Suprapubic skin (tissue), 4 donors: ENCODE measurements around the gene UBAC1. TPM values are rescaled to one million over a fixed set of nuclear protein-coding genes. Genes with fewer than 3 reads are reported as not detected.
A peak's percentile ranks its signal among the peaks of the same experiment; 100 is the strongest.
"Not testable (repeated sequence)": the region's sequence is repeated elsewhere in the genome, so short reads cannot be mapped to it uniquely, and the experiment has no call there.

Source experiments
- DNase-seq, 2 donors: peaks; one replicate each; pipeline ENCODE4 v3.0.0-alpha.2; 2019; ENCODE audit warnings: low spot score in 2 of 2
- H3K27ac ChIP-seq: fragments of 200-600 bp; sonication (generic); one replicate; pipeline ENCODE4 v1.5.1; 2019
- H3K27me3 ChIP-seq: fragments of 200-600 bp; sonication (generic); one replicate; pipeline ENCODE4 v1.5.1; 2019
- H3K36me3 ChIP-seq: fragments of 200-600 bp; sonication (generic); one replicate; pipeline ENCODE4 v1.5.1; 2019
- H3K4me1 ChIP-seq: fragments of 200-600 bp; sonication (generic); one replicate; pipeline ENCODE4 v1.5.1; 2019
- H3K4me3 ChIP-seq: fragments of 200-600 bp; sonication (generic); one replicate; pipeline ENCODE4 v1.5.1; 2019; ENCODE audit warnings: mild to moderate bottlenecking
- H3K9me3 ChIP-seq: fragments of 200-600 bp; sonication (generic); one replicate; pipeline ENCODE4 v1.5.1; 2019
- CTCF ChIP-seq, 2 donors: fragments of 200-600 bp in 1 of 2; fragments of 450-650 bp in 1 of 2; sonication (generic) in 1 of 2; IDR thresholded peaks; one replicate each; pipeline ENCODE4 v1.5.1; 2016 to 2019; ENCODE audit warnings: antibody characterized with exemption in 2 of 2, mild to moderate bottlenecking in 1 of 2, moderate library complexity in 1 of 2
- EP300 ChIP-seq: sonication (generic); formaldehyde crosslinking; IDR thresholded peaks from one replicate; pipeline ENCODE4 v1.6.1; 2017; ENCODE audit warnings: antibody characterized with exemption
- POLR2A ChIP-seq, 2 donors: fragments of 450-650 bp; IDR thresholded peaks; one replicate each; pipeline ENCODE4 v1.6.1; 2017; ENCODE audit warnings: antibody characterized with exemption in 2 of 2, mild to moderate bottlenecking in 2 of 2, moderate library complexity in 2 of 2
- POLR2AphosphoS5 ChIP-seq, 3 donors: sonication (generic); formaldehyde crosslinking; IDR thresholded peaks; one replicate each; pipeline ENCODE4 v1.6.1; 2017; ENCODE audit warnings: antibody characterized with exemption in 3 of 3
- WGBS: methylation state at CpG from one replicate; pipeline ENCODE4 v1.1.5; 2018; 5-methylcytosine and 5-hydroxymethylcytosine counted together
- total RNA-seq, 4 donors: library from RNA; depleted of rRNA; stranded (reverse); fragments of >200 nt; gene quantifications; one replicate each; pipeline ENCODE4 v1.1.0, GENCODE V29; 2016

UBAC1 gene
- total RNA-seq, 4 donors from 2014 or later: 68.2 to 94.5 (median 83.8) TPM

GRCh38 chr9:135893104-135893503 lies 68.1 kb downstream of the UBAC1 start:
- TF ChIP-seq POLR2AphosphoS5 (IDR thresholded peaks at IDR 0.05): no peak
- TF ChIP-seq POLR2A (IDR thresholded peaks at IDR 0.05): no peak
- TF ChIP-seq EP300: no peak
- no peak for TF ChIP-seq CTCF (IDR thresholded peaks at IDR 0.05)
- no peaks in the 10 kb centered on the region for H3K9me3 ChIP-seq
- peaks cover 38% of the 10 kb centered on the region for H3K4me1 ChIP-seq
- H3K4me3 ChIP-seq: no peak overlapping the region
- DNase-seq: no peak
- H3K27ac ChIP-seq: no peak overlapping the region
- no peaks in the 10 kb centered on the region for H3K27me3 ChIP-seq
- 96% methylated on average over 1 of the region's 1 CpG for WGBS
- no peaks in the 10 kb centered on the region for H3K36me3 ChIP-seq

GRCh38 chr9:135892327-135892726 lies 68.8 kb downstream of the UBAC1 start:
- H3K27me3 ChIP-seq, H3K36me3 ChIP-seq, DNase-seq, H3K9me3 ChIP-seq, H3K27ac ChIP-seq, H3K4me3 ChIP-seq: not testable (repeated sequence)
- WGBS: 96% methylated on average over 6 of the region's 6 CpGs
- peaks cover 45% of the 10 kb centered on the region for H3K4me1 ChIP-seq

GRCh38 chr9:135891027-135891631 lies 70.0 kb downstream of the UBAC1 start:
- DNase-seq: no peak
- H3K4me1 ChIP-seq: peaks cover 57% of the 10 kb centered on the region

GRCh38 chr9:135890190-135891026 lies 70.8 kb downstream of the UBAC1 start:
- no peak overlapping the region for H3K4me3 ChIP-seq
- peak in 1 of 2 donors; percentile 73 for DNase-seq
- no peaks in the 10 kb centered on the region for H3K36me3 ChIP-seq
- WGBS: 41% methylated on average over 15 of the region's 18 CpGs
- H3K27me3 ChIP-seq: no peaks in the 10 kb centered on the region
- H3K9me3 ChIP-seq: no peaks in the 10 kb centered on the region
- H3K4me1 ChIP-seq: peaks cover 63% of the 10 kb centered on the region
- H3K27ac ChIP-seq: no peak overlapping the region
- TF ChIP-seq EP300 (no peak), POLR2A (IDR thresholded peaks at IDR 0.05) (no peak), POLR2AphosphoS5 (IDR thresholded peaks at IDR 0.05) (no peak), CTCF (IDR thresholded peaks at IDR 0.05) (no peak)

More at GRCh38 chr9:135891027-135891631, 70.0 kb downstream of the UBAC1 start:
- no peak overlapping the region for H3K27ac ChIP-seq
- 65% methylated on average over 8 of the region's 8 CpGs for WGBS
- no peak for TF ChIP-seq CTCF (IDR thresholded peaks at IDR 0.05)
- TF ChIP-seq EP300: no peak
- TF ChIP-seq POLR2AphosphoS5 (IDR thresholded peaks at IDR 0.05): no peak
- no peak for TF ChIP-seq POLR2A (IDR thresholded peaks at IDR 0.05)
- no peaks in the 10 kb centered on the region for H3K36me3 ChIP-seq
- H3K27me3 ChIP-seq: no peaks in the 10 kb centered on the region
- no peak overlapping the region for H3K4me3 ChIP-seq
- no peaks in the 10 kb centered on the region for H3K9me3 ChIP-seq

- H3K4me1 ChIP-seq: peaks cover 69% of the 10 kb centered on the region
- DNase-seq: peak in 1 of 2 donors; percentile 72
- no peak overlapping the region for H3K27ac ChIP-seq
- no peaks in the 10 kb centered on the region for H3K9me3 ChIP-seq
- no peaks in the 10 kb centered on the region for H3K36me3 ChIP-seq
- TF ChIP-seq POLR2AphosphoS5 (IDR thresholded peaks at IDR 0.05) (no peak), POLR2A (IDR thresholded peaks at IDR 0.05) (no peak), EP300 (no peak), CTCF (IDR thresholded peaks at IDR 0.05) (no peak)
- no peak overlapping the region for H3K4me3 ChIP-seq
- H3K27me3 ChIP-seq: no peaks in the 10 kb centered on the region
- 75% methylated on average over 9 of the region's 19 CpGs for whole genome bisulfite sequencing
Measured at GRCh38 chr9:135889564-135890189, 71.5 kb downstream of the UBAC1 start.
